NCI-H146 treated with DMSO at 0.1 percent for 48 hours (cell line): ENCODE results near the gene AP4S1.
"Not testable (repeated sequence)": the region's sequence is repeated elsewhere in the genome, so short reads cannot be mapped to it uniquely, and the experiment has no call there.

Source experiments
- DNase-seq: peaks from one replicate; lab custom pipeline; 2025; ENCODE audit not compliant: unreplicated experiment; lab: John Stamatoyannopoulos, UW

The AP4S1 gene

GRCh38 chr14:31004007-31004406, 21.4 kb upstream of the AP4S1 start:
- DNase-seq: not testable (repeated sequence)

GRCh38 chr14:31006703-31007102, 18.7 kb upstream of the AP4S1 start:
- no peak for DNase-seq

- DNase-seq: no peak
Observed at GRCh38 chr14:31009836-31010574, 15.4 kb upstream of the AP4S1 start.

- DNase-seq: no peak
Observed at GRCh38 chr14:31010935-31011334, 14.5 kb upstream of the AP4S1 start.

- no peak for DNase-seq
Observed at GRCh38 chr14:31013841-31014240, 11.6 kb upstream of the AP4S1 start.

GRCh38 chr14:31018057-31018645, 7.3 kb upstream of the AP4S1 start:
- DNase-seq: no peak

GRCh38 chr14:31020834-31021575, 4.4 kb upstream of the AP4S1 start:
- DNase-seq: no peak

GRCh38 chr14:31021576-31021949, 3.9 kb upstream of the AP4S1 start:
- DNase-seq: no peak

GRCh38 chr14:31022386-31022785, 3.1 kb upstream of the AP4S1 start:
- DNase-seq: no peak

- no peak for DNase-seq
Observed at GRCh38 chr14:31024010-31024480, 1.4 kb upstream of the AP4S1 start.

GRCh38 chr14:31024577-31025366, 677 bp upstream of the AP4S1 start:
- DNase-seq: no peak

- DNase-seq: no peak
Observed at GRCh38 chr14:31026077-31026449, 614 bp downstream of the AP4S1 start, which contains the start of gene STRN3. Gene STRN3, minus strand, starts transcription at chr14:31026379. Its CDS starts 194 bp downstream, at chr14:31026185.

GRCh38 chr14:31026450-31027235, 1.2 kb downstream of the AP4S1 start:
- peak; percentile 62 for DNase-seq

- no peak for DNase-seq
Observed at GRCh38 chr14:31027847-31028246, 2.4 kb downstream of the AP4S1 start.

- no peak for DNase-seq
Observed at GRCh38 chr14:31029016-31029970, 3.8 kb downstream of the AP4S1 start.

GRCh38 chr14:31030469-31030868, 5.0 kb downstream of the AP4S1 start:
- DNase-seq: no peak

GRCh38 chr14:31036552-31036951, 11.1 kb downstream of the AP4S1 start:
- no peak for DNase-seq

- DNase-seq: no peak
Observed at GRCh38 chr14:31037709-31038221, 12.3 kb downstream of the AP4S1 start.
